GM10248 (cell line): ENCODE results near the gene NUDCD2.
"Not testable (repeated sequence)": the region's sequence is repeated elsewhere in the genome, so short reads cannot be mapped to it uniquely, and the experiment has no call there.

ENCODE experiments used
- CTCF ChIA-PET: fragments of 300-600 bp; sonication (Branson Sonifier 250); formaldehyde crosslinking; extraction: SDS; loops from one replicate; lab custom pipeline; 2021; ENCODE audit warnings: antibody characterized with exemption; lab: Yijun Ruan, JAX
- POLR2A ChIA-PET: fragments of 350-650 bp; sonication (Branson Sonifier 250); formaldehyde crosslinking; extraction: SDS; loops from one replicate; lab custom pipeline; 2020; ENCODE audit warnings: antibody characterized with exemption; lab: Yijun Ruan, JAX
- DNase-seq: peaks from one replicate; pipeline ENCODE4 v3.0.0; 2012; ENCODE audit errors: extremely low spot score
- TF ChIP-seq, protein P1 (sequence below): IDR thresholded peaks from 2 replicates; pipeline ENCODE4 v1.5.1; 2012; ENCODE audit warnings: mild to moderate bottlenecking, low read depth; ENCODE audit errors: extremely low read depth, missing control alignments, control extremely low read depth

Gene NUDCD2

DNA sequence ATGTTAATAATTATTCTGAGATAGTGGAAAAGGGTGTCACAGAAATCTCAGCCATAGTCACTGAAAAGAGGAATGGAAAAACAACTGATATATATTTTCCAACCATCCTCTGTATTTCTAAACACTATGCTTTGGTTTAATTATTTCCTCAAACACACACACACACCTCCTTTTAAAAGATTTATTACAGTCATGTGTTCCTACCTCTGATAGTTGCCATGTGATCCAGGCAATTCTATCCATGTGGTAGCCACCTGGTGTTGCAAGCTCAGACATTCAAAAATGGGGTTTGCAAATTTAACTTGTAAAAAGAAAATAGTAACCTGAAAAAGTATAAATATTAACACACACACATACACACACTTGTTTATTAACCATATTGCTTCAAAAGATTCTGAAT lies 62.5 kb downstream of the NUDCD2 start:
- no peak for DNase-seq
- CTCF ChIA-PET: interaction anchor here (2.6 to 4.0 kb wide), 2 partner anchors 10 to 12 kb away, joined by 6 to 23 read pairs; no protein-coding TSS in a partner anchor
- POLR2A ChIA-PET: no interaction called here
- TF ChIP-seq, protein P1, sequence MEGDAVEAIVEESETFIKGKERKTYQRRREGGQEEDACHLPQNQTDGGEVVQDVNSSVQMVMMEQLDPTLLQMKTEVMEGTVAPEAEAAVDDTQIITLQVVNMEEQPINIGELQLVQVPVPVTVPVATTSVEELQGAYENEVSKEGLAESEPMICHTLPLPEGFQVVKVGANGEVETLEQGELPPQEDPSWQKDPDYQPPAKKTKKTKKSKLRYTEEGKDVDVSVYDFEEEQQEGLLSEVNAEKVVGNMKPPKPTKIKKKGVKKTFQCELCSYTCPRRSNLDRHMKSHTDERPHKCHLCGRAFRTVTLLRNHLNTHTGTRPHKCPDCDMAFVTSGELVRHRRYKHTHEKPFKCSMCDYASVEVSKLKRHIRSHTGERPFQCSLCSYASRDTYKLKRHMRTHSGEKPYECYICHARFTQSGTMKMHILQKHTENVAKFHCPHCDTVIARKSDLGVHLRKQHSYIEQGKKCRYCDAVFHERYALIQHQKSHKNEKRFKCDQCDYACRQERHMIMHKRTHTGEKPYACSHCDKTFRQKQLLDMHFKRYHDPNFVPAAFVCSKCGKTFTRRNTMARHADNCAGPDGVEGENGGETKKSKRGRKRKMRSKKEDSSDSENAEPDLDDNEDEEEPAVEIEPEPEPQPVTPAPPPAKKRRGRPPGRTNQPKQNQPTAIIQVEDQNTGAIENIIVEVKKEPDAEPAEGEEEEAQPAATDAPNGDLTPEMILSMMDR: no peak

DNA sequence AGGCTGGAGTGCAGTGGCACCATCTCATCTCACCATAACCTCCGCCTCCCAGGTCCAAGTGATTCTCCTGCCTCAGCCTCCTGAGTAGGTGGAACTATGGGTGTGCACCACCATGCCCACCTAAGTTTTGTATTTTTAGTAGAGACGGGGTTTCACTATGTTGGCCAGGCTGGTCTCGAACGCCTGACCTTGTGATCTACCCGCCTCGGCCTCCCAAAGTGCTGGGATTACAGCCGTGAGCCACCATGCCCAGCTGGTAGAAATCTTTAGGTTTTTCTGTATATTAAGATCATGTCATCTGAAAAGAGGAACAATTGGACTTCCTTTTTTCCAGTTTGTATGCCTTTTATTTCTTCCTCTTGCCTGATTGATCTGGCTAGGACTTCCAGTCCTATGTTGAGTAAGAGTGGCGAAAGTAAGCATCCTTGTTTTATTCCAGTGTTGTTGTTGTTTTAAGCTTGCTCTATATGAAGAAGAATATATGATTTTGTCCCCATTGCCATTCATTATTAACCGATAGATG lies 63.0 kb downstream of the NUDCD2 start:
- POLR2A ChIA-PET, DNase-seq: not testable (repeated sequence)
- CTCF ChIA-PET: interaction anchor here (1.0 to 4.0 kb wide), 3 partner anchors 8 to 13 kb away, joined by 3 to 23 read pairs (median 6); no protein-coding TSS in a partner anchor
